Right kidney (tissue), 1 donor: ENCODE results near the gene ZBTB38.

Experiments used
- DNase-seq: peaks from one replicate; pipeline ENCODE4 v3.0.0-alpha.2; 2016

Gene ZBTB38

DNA sequence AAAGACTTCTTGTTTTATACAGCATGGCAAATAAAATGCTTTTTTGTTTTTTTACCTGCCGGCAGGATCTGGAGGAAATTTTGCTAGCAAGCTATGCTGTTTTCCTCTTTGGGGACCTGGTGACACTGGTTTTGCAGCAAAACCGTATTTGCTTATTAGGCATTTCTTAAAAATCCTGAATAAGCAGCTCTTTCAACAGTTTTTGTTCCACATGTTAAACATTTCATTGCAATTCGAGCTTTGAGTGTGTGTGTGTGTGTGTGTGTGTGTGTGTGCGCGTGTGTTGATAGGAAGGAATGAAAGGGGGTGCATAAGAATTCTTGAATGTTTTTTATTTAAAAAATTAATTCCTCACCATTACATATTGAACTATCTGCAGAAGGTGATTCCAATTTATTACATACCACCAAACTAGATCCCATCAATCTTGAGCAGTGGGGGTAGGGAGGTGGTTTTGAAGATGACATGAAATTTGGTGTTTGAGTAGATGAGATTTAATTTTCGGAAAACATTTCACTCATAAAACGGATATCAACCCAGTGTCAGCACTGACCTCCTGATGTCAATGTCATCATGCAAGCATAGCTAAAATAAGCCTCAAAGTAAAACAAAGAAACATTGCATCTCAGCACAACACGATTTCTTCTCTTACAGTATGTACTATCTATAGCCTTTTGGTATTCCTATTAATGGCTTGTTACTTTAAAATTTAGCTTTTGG lies 17.3 kb downstream of the ZBTB38 start:
- no peak for DNase-seq

DNA sequence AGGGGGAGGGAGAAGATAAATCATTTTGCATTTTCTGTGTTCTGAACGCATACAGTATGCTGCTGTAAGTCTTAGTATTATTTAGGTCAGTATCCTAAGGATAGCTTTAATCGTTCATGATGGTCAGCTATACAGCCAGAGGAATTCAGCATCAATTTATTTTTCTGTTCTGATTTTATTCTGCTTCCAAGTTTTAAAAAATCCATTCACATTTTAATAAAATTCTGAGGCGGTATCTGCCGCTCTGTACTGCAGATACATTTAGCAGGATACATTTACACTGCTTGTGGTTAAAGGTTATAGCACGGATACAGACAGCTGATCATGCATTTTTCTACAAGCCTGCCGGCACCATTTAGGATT lies 17.8 kb downstream of the ZBTB38 start:
- DNase-seq = no peak

DNA sequence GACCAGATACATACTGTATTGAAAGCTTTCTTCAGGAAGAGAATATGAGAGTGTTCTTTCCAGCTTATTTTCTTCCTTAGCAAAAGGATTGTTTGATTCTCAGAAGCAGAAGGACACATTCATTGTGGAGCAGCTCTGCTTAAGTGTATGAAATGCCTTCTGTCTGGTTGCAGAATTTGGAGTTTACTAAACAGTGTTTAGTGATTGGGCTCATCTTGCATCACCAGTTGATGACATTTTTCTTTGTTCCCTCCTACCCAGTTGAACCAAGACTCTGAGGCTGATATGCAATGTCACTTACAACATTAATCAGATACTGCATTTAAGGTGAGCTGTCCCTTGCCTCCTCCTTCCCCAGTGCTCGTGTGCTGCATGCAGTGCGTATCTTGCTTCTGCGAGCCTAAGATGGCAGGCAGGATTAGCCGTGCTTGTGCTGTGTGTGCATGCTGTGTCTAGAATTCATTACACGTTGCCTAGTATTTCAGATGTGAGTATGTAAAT lies 18.4 kb downstream of the ZBTB38 start:
- no peak for DNase-seq

DNA sequence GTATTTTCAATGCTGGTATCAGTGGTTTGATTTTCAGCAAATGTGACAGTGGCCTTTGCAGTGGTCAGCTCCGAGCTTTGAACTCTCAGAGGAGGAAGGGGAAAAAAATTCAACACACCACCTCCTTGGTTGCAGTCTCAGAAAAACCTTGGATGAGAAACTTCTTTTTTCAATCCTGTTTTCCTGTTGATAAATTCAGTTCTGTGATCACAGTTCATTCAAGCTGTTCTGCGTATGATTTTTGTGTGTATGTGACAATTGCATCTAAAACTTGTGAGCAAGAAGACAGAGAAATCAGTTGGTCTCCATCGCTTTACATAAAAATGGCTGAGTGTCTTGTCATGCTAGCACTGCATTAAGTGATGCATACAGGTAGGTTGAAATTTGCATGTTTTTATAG lies 19.2 kb downstream of the ZBTB38 start:
- DNase-seq = no peak

DNA sequence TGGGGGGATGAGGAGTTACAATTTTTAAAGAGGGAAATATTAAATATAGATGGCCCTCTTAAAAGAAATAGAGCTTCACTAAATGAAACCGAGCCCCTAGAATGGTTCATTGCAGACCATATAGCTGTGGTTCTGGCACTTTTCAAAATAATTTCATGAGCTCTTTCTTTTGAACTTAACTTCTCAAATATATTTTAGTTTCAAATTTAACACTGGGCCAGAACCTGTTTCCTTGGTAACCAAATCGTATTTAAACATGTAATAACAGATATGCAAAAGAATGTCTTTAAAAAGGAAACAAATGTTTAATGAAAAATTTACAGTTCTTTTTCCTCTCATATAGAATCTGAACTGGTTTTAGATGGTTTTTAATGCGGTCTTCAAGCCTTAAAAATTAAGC lies 20.1 kb downstream of the ZBTB38 start:
- no peak for DNase-seq

DNA sequence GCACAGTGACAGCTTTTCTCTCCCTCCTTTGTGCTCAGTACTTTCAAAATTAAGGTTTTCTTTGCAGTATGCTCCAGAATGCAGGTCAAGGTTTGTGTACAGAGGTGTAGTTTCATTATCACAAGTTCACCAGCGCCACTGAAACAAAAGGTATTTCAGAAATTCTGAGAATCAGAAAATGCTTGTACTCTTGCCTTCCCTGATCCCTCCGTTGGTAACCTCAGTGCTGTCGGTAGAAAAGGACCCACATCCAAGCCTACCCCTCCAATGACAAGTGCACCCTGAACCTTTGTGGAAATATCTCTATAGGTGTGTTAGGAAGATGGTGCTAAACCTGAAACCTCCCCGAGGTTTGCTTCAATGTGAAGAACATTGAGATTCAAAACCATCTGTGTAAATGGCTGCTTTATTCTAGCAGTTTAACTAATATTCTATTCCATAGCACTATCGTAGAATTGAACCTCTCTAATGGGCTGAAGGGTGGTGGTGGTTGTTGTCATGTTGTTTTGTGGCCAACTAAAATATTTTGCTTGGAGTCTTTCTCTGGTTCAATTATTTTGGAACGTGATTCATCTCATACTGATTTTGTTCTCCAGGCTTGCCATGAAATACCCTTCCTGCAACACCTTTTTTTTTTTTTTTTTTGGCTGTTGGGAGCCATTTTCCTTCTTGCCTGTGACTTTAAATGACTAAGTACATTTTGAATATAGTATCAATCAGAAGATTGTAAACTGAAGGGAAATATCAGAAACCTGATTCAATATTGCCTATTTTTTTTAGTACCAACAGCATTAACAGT lies 20.7 kb downstream of the ZBTB38 start:
- no peak for DNase-seq

DNA sequence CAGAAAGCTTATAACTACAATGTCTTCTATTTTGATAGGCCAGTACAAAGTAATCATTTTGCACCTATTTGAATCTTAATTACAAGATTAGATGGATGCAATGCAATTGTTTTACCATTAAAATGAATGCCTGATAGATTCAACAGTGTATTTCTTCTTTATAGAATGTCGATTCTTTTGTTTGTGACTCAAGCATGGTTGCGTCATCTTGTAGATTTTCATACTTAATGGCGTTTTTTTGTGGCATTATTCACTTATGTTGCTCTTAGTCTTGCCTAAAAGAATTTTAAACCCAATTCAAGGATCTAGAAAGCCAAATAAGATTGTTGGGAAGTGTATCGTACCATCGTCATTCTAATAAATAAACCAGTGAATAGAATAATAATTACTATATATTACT lies 21.4 kb downstream of the ZBTB38 start:
- DNase-seq = no peak

DNA sequence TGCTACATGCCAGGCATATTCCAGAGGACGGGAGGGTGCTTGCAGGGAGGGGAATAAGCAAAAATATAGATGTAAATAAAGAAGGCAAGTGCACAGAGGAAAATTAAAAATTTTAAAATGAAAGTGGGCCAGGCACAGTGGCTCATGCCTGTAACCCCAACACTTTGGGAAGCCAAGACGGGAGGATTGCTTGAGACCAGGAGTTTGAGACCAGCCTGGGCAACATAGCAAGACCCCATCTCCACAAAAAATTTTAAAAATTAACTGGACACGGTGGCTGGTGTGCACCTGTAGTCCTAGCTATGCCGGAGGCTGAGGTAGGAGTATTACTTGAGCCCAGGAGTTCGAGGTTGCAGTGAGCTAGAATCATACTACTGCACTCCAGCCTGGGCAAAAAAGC lies 22.4 kb downstream of the ZBTB38 start:
- no peak for DNase-seq

DNA sequence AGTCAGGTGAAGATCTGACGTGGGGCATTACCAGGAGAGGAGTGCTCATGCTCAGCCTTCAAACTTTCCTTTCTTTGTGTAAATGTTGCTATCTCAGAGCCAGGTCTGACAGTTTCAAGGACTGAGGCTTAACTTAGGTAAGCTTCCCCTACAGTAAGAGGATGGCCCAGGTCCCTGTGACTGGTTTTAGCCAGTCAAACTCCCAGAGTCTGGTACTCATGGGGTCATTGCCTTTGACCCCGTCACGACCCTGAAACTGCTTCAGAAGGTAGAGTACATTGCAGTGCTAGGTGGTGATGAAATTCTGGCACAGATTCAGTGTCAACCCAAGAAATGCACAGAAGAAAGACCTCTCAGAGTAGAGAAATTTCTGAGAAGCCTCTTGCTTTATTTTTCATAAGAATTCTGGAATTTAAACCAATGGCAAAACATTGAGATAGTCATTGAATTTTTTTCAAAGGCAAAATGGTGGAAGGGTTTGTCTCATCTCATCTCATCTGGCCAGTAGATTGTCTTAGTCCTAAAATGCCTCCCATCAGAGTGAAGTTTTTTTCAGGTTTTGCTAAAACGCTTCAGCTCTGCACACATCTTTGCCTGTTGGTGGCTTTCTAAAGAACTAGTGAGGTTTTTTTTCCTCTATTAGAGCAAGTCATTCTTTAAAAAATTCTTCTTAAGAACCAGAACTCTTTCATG lies 23.1 kb downstream of the ZBTB38 start:
- no peak for DNase-seq

DNA sequence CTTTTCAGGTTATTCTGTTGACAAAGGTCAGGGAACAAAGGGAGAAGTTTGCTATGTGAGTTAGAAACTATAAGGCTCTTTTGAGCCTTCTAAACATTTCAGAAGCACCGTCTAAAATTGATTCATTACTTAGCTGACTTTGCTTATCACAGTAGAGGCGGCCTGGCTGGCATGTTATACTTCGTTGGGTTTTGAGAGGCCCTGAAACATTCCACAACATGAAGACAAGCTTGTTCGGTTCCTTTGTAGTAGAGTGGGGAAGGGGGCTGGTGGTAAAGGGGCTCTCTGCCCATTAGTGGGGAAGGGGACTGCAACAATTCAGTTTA lies 23.6 kb downstream of the ZBTB38 start:
- no peak for DNase-seq

DNA sequence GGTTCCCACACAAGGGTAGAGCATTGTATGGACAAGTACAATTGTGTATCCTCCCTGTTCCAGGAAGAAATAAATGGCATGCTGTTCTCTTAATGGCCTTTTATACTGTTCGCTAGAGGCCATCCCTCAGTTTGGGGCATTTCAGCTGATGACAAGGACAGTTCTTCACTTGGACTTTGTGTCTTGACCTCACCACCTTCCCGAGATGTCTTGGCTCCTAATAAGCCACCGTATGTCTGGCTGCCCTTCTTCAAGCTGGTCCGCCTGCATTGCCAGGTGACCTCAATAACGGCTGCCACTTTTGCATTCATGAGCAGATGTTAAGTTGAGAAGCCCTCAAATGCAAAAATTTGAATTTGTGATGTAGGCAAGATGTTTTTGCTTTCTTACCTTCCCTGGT lies 24.1 kb downstream of the ZBTB38 start:
- no peak for DNase-seq

DNA sequence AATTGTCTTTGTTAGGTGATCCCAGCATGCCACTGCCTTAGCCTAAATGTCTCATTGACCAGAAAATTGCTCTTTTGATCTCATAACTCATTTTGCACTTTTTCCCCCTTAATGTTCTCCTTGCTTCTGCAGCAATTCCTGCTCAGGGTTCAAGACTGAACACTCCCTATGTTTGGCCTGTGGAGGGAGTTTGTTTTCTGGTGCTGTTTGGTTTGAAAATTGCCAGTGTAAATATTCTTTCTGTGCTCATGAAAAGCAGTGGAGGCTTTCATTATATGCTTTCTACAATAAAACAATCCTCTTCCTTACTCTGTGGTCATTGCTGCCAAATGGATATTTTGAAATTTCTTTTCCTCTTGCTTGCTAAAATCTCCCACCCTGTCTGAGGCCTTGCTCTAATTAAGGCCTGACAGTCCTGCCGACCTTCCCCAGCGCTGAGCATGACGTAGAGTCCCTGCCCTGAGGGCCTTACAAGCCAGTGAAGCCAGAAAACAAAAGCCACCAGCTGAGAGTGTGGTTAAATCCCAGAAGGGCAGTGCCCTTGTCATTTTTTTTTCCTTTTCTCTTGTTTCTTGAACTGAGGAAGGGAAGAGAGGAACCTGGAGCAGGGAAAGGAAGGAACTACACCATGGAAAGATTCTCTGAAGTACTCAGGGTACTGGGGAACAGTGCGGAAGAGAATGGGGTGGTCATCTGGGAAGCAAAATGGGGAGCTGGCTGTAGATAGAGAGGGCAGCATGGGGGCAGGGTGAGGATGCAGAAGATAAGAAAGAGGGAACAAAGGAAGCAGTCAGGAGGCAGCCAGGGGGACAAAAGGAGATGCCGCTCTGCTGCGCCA lies 24.8 kb downstream of the ZBTB38 start:
- DNase-seq = no peak

DNA sequence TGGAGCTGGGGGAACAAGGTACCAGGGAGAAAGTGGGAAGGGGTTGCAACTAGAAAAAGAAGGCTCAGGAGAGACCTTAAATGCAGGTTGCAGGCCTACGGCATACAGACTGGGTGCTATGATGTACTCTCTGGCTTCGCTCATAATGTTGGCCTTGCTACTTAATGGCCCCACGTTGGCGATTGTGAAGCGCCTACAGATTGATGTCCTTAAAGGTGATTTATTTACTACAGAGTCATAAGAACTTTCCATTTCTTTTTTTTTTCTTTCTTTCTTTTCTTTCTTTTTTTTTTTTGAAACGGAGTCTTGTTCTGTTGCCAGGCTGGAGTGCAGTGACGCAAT lies 25.4 kb downstream of the ZBTB38 start:
- DNase-seq = no peak

DNA sequence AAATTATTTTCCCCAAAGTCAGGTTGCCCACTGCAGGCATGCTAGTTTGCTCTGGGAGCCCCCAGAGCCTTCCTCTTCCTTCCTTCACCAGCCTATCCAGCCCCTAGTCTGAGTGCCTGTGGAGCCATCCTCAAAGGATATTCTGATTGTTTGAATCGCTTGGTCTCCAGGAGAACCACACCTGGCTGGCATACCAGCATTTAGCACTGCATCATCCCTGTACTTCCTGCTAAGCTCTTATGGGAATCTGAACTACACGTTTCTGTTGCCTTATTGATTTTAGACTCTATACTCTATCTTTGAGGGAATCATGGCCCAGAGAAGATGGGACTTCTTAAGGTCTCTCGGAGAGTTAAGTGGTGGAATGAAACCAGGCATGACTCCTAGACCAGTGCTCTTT lies 26.3 kb downstream of the ZBTB38 start:
- DNase-seq = no peak

DNA sequence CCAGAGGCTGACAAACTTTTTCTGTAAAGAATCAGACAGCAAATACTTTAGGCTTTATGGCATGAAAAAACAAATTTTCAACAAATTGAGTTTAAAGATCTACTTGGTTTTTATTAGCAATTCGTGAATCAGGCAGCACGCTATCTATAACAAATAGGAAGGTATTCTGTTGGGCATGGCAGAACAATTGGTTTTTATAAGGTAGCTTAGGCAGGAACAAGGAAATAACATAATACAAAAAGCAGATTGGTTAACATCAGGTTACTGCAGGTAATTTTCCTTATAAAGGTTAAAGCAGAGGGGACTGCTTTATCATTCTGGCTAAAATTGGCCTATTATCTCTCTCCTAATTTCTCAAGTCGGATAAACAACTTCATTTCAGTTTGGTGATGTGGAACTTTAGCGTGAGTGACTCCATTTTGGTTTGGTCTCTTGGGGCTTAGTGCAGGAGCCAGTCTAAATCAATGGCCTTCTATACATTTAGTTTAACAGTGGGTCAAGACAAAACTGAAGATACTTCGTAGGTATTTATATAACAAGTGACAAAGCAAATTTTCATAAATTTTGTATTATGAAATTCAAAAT lies 26.8 kb downstream of the ZBTB38 start:
- no peak for DNase-seq

DNA sequence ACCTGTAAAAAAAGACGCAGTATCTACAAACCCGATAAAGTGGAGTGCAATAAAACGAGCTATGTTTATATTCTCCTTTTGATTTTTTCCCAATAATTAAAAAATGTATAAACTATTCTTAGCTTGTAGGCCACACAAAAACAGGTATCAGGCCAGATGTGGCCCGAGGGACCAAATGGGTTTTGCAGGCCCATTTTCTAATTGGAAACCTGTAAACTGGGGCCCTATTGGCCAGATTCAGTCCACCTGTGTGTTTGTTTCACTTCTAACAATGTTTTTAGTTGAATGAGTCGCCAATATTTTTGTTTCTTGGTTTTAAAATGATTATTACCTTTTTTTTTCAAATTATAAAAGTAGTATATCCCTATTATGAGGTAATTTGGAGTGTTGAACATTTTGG lies 29.7 kb downstream of the ZBTB38 start:
- DNase-seq = no peak

DNA sequence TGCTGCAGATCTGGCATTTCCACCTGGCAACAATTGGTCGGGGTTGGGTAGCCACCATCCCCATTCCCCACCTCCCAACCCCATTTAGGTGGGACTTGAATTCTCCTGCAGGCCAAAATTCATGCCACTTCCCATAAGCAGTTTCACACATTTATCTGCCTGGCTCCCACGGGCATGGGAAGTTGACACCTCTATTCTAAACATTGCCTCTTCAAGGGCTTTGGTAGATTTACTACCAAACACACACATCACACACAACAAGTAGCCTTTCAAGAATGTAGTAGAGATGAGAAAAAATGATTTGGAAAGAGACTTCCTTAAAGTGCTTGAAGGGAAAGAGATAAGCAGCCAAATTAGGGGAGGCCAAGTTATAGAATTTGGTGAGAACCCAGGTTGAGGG lies 30.9 kb downstream of the ZBTB38 start:
- DNase-seq = no peak

DNA sequence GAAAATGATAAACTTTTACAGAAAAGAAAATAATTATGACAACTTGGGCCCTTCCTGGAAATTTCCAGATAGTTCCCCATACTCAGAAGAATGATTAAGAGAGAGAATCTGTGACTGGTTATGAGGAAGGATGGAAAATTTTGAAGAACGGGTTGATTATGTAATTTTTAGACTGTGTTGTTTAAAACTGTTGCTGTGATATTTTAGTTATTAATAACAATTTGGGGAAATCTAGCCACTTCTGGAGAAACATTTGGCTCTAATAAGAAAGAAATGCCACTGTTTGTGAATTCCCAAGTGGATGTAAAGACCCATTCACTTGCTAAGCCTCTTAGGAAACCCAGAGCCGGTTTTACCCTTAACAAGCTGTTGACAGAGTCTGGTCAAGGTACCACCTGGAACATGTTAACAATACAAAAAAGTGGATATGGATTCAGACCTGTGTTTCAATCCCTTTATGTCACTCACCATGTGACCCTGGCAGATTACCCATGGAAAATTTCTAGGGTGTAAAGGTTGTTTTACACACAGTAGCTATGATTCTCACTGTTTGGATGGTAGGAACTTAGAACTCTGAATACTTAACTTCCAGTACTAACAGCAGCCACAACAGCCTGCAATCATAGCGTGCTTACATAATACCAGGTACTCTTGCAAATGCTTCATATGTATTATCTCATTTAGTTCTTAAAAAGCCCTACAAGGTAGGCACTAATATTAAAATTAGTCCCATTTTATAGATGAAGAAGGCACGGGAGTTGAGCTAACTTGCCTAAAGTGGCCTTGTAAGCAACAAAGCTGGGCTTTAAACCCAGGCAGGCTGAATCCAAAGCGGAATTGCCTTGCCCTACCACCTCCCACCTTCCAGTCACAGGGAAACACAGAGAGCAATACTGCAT lies 32.0 kb downstream of the ZBTB38 start:
- DNase-seq = no peak

DNA sequence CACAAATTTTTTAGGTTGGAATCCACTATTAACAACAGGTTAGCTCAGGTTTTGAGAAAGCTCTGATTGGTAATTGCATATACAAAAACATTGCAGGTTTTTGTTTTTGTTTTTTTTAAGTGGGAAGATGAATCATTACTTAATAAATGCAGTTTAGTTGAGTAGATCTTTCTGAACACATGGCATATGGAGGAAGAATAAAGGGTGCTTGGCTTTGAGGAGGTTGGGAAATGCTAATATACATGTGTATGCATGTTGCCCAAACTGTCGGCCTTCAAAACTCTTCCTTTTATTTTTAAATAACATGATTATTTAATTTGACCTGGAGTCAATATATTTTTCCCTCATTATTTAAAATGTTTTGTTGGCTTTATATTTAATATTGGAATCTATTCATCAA lies 32.8 kb downstream of the ZBTB38 start:
- no peak for DNase-seq

DNA sequence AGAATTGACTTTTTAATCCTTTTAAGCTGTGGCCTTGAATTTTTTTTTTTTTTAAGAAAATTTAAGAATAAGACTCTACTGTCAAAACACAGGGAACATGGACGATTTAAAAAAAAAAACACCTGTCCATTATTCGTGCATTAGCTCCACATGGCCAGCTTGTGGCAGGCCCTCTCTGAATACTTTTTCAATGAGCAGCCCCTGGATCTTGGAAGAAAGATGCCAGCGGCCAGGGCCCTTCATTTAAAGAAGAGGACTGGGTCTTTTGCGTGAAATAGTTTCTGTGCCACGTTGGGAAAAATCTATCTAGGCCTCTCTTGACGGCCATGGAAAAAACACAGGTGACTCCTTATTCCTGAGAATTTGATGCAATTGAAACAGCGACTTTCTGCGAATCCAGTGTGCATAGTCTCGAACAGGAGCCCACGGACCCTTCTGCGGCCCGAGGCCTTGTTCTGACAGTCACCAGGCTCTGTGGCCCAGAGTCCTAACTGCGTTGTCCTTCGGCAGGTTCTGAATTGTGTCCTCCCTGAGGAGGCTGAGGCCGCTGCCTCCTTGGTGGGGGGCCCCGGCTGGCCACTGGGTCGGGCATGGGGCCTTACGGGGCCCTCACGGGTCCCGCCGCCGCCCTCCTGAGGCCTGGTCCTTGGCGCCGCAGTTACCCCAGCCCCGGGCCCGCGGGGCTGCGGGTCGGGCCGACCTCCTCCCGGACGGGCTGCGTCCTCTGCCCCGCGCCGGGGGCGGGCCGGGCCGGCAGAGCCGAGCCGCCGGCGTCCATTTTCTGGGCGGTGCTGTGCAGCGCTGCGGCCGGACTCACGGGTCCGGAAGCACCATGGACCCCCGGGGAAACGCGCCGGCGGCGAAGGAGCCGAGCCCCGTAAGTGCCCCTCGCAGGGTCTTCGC lies 33.5 kb downstream of the ZBTB38 start:
- DNase-seq = peak; percentile 86
